Lower lobe of right lung (tissue), 2 donors: ENCODE results near the gene KRTAP10-10. TPM values are rescaled to one million over a fixed set of nuclear protein-coding genes. Genes with fewer than 3 reads are reported as not detected.

Experiments
- ATAC-seq, 2 donors: fragments of 200-7000 bp; cut with Tn5 transposase; one replicate each; pipeline ENCODE4 v1.9.1; 2020 to 2022; ENCODE audit warnings: mild to moderate bottlenecking in 2 of 2, moderate library complexity in 2 of 2
- DNase-seq: peaks from one replicate; pipeline ENCODE4 v3.0.0-alpha.2; 2020
- H3K27ac ChIP-seq: fragments of 200-600 bp; one replicate; pipeline ENCODE4 v1.8.0; 2022
- H3K27me3 ChIP-seq: fragments of 200-600 bp; one replicate; pipeline ENCODE4 v1.8.0; 2022; ENCODE audit warnings: low read depth
- H3K36me3 ChIP-seq: fragments of 200-600 bp; one replicate; pipeline ENCODE4 v1.8.0; 2022; ENCODE audit warnings: mild to moderate bottlenecking
- H3K4me1 ChIP-seq: fragments of 200-600 bp; one replicate; pipeline ENCODE4 v1.8.0; 2022
- H3K4me3 ChIP-seq: fragments of 200-600 bp; one replicate; pipeline ENCODE4 v1.8.0; 2022; ENCODE audit warnings: mild to moderate bottlenecking
- H3K9me3 ChIP-seq: fragments of 200-600 bp; one replicate; pipeline ENCODE4 v1.8.0; 2022
- intact Hi-C: fragments of 100-400 bp; cut with DNase I; formaldehyde crosslinking; loops from one replicate; pipeline ENCODE4 v1.11.0; 2022
- total RNA-seq: library from RNA; stranded (reverse); fragmentation: NEBNext Ultra II Directional; extraction: Animal tissue kit (Norgen Biotek cat#: 25700); gene quantifications from one replicate; pipeline ENCODE4 v1.2.1, GENCODE V29; 2021
- TF ChIP-seq, protein P1 (sequence below): fragments of 200-600 bp; IDR thresholded peaks from one replicate; pipeline ENCODE4 v1.8.0; 2022; ENCODE audit warnings: antibody characterized with exemption, mild to moderate bottlenecking
- donor health status: DM: no; HTN: yes; CAD: no; lungs with severe emphysema.

The KRTAP10-10 gene
- total RNA-seq, 1 donor from 2014 or later = not detected

DNA sequence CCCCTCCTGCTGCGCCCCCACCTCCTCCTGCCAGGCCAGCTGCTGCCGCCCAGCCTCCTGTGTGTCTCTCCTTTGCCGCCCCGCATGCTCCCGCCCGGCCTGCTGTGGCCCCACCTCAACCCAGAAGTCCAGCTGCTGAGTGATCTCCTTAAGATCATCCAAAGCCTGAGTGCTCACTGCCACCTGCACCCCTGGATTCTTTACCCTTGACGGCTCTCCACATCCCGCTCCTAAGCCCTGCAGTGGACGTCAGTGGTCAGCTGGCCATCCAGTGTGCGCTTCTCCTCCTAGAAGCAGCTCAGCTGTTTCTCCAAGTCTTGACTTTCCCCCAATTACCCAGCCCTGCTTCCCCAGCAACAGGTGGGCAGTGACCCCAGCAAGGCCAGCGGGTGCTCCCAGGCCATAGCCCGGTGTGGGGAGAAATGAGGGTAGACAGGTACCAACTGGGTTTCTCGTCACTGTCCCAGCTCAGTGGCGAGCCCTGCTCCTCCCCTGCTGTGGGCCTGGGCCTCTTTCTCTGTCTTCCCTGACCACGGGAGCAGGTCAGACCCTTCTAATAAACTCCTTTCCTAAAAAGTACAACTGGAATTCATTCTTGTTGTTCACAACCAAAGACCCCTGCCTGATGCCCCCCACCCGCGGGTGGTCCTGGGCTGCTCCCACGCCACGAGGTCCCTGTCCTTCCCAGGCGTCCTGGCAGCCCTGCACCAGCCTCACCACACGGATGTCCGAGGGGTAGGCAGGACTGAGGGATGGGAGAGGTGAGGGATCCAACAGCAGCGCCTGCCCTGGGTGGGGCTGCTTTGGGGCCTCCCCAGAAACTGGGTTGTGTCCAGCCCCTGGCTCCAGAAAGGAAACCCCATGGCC lies 35.3 kb upstream of the KRTAP10-10 start:
- TF ChIP-seq, protein P1, sequence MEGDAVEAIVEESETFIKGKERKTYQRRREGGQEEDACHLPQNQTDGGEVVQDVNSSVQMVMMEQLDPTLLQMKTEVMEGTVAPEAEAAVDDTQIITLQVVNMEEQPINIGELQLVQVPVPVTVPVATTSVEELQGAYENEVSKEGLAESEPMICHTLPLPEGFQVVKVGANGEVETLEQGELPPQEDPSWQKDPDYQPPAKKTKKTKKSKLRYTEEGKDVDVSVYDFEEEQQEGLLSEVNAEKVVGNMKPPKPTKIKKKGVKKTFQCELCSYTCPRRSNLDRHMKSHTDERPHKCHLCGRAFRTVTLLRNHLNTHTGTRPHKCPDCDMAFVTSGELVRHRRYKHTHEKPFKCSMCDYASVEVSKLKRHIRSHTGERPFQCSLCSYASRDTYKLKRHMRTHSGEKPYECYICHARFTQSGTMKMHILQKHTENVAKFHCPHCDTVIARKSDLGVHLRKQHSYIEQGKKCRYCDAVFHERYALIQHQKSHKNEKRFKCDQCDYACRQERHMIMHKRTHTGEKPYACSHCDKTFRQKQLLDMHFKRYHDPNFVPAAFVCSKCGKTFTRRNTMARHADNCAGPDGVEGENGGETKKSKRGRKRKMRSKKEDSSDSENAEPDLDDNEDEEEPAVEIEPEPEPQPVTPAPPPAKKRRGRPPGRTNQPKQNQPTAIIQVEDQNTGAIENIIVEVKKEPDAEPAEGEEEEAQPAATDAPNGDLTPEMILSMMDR = no peak
- H3K27ac ChIP-seq = no peak overlapping the region
- H3K27me3 ChIP-seq = peaks cover 29% of the 10 kb centered on the region
- no peaks in the 10 kb centered on the region for H3K4me1 ChIP-seq
- intact Hi-C loops = no loop called here
- H3K4me3 ChIP-seq = no peak overlapping the region
- ATAC-seq = peak in 1 of 2 donors; percentile 47
- no peak for DNase-seq
- H3K36me3 ChIP-seq = no peaks in the 10 kb centered on the region
- no peaks in the 10 kb centered on the region for H3K9me3 ChIP-seq

DNA sequence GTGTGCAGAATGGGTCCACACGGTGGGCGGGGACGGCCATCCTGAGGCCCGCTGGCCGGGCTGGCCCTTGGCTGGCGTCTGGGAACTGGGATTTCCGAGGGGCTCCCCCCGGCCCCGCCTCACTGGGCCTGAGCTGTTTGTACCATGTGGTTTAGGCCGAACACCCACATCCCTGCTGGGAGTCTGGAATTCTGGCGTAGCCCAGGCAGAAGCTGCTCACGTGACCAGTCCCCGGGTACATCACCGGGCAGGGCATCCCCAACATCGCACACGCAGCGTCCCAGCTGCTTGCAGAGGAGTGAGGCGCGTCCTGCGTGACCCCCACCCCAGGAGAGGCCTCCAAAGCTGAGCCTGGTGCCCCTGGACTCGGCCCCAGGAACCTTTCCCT lies 34.7 kb upstream of the KRTAP10-10 start:
- H3K27me3 ChIP-seq = peaks cover 29% of the 10 kb centered on the region
- H3K4me1 ChIP-seq = no peaks in the 10 kb centered on the region
- no peak overlapping the region for H3K27ac ChIP-seq
- TF ChIP-seq, protein P1 = no peak
- no peaks in the 10 kb centered on the region for H3K9me3 ChIP-seq
- ATAC-seq = no peak
- intact Hi-C loops = no loop called here
- no peak overlapping the region for H3K4me3 ChIP-seq
- H3K36me3 ChIP-seq = no peaks in the 10 kb centered on the region
- no peak for DNase-seq

DNA sequence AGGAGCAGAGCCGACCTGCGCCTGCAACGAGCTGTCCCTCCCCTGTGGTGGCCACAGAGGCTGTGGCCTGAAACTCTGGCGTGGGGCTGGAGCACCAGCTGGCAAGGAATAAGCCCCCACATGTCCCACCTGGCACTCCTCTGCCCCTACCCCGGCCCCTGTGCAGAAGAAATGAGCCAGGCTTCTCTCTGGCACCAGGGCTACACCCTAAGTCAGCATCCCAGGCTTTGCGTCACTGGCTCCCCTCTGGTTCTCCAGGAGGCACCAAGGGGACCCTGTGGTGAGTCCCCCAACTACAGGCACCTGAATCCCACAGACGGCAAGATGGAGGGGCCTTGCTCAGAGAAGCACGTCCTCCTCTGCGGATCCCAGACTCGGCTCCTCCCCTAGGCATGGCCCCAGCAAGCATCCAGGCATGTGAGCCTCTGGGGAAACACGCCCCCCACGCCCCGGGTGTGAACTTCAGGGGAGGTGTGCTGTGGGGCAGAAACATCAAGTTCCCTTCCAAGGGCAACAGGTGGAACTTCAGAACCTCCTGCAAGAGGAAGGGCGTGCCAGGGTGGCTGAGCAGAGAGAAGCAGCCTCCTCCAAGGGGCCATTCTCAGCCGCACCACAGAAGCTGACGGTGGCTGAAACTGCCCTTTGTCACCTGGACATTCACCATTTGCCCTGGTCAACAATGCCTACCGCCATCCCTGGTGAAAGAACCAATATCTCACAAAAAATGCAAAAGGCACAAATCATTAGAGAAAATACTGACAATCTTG lies 33.9 kb upstream of the KRTAP10-10 start:
- intact Hi-C loops = no loop called here
- Histone ChIP-seq H3K4me3 (no peak overlapping the region), H3K27ac (no peak overlapping the region), H3K9me3 (no peaks in the 10 kb centered on the region), H3K27me3 (peaks cover 28% of the 10 kb centered on the region), H3K36me3 (no peaks in the 10 kb centered on the region), H3K4me1 (no peaks in the 10 kb centered on the region)
- DNase-seq (no peak), ATAC-seq (peak in 1 of 2 donors; percentile 9)
- TF ChIP-seq, protein P1 = no peak

DNA sequence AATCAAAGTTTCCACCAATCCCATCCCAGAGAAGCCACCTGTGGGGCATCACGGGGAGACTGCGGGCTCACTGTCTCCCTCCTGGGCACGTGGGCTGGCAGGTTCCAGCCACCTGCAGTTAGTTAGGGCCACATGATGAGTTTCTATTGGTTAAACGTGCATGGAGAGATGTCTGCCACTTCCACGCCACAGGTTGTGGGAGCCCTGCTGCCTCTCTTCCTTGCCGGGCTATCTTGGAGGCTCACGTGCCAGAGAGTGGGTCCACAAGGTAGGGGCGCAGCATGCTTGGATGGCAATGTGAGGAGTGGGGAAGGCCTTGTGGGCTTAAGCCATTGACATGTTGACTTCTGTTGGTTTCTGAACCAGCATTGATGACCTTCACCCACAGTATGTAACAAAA lies 33.2 kb upstream of the KRTAP10-10 start:
- intact Hi-C loops = no loop called here
- Histone ChIP-seq H3K4me1 (no peaks in the 10 kb centered on the region), H3K4me3 (no peak overlapping the region), H3K9me3 (no peaks in the 10 kb centered on the region), H3K36me3 (no peaks in the 10 kb centered on the region), H3K27ac (no peak overlapping the region), H3K27me3 (peaks cover 26% of the 10 kb centered on the region)
- DNase-seq (no peak), ATAC-seq (no peak)
- TF ChIP-seq, protein P1 = no peak

DNA sequence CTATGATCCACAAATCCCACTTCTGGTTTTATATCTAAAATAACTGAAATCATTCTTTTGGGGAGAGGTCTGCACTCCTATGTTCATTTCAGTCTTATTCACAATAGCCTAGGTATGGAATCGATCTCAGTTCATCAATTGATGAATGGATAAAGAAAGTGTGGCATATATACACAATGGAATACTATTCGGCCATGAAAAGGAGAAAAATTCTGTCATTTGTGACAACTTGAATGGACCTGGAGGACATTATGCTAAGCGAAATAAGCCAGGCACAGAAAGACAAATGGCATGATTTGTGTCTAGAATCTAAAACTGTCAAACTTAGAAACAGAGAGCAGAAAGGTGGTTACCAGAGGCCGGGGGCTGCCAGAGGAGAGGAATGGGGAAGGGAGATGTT lies 30.7 kb upstream of the KRTAP10-10 start:
- no peak overlapping the region for H3K4me3 ChIP-seq
- intact Hi-C loops = no loop called here
- ATAC-seq (no peak), DNase-seq (no peak)
- peaks cover 9% of the 10 kb centered on the region for H3K9me3 ChIP-seq
- H3K27ac ChIP-seq = no peak overlapping the region
- H3K27me3 ChIP-seq = peaks cover 20% of the 10 kb centered on the region
- no peaks in the 10 kb centered on the region for H3K36me3 ChIP-seq
- TF ChIP-seq, protein P1 = no peak
- H3K4me1 ChIP-seq = no peaks in the 10 kb centered on the region
